GM19238 (cell line): ENCODE results near the gene NUDT21.

Experiments used
- DNase-seq: peaks from one replicate; pipeline ENCODE4 v3.0.0; 2011; ENCODE audit warnings: low spot score; ENCODE audit not compliant: insufficient read length

Gene NUDT21

GRCh38 chr16:56462064-56462796, 11.1 kb upstream of the NUDT21 start:
- DNase-seq, result no peak

DNA sequence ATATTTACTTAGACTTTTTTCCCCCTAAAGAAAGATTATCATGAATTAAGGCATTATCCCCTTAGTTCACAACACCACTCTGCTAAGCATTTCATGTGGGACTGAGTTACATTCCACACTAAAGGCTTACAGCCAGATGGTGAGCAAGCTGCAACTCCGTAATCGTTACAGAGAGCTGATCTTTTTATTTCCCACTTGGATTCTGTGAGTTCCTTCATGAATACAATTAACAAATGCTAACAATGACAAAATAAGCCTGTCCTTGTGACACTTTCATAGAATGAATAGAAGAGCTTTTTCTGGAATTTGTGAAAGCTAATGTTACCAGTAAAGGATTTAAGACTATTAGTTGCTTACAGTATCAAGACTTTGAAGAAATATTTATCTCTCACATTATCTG, 9.0 kb upstream of the NUDT21 start:
- no peak for DNase-seq

GRCh38 chr16:56457927-56458470, 6.9 kb upstream of the NUDT21 start:
- DNase-seq, result no peak

GRCh38 chr16:56451753-56452689, 889 bp upstream of the NUDT21 start:
- DNase-seq, result peak; percentile 36

GRCh38 chr16:56450275-56450985, 702 bp downstream of the NUDT21 start:
- DNase-seq, result no peak

GRCh38 chr16:56448005-56448404, 3.1 kb downstream of the NUDT21 start:
- DNase-seq, result no peak

GRCh38 chr16:56447286-56447685, 3.8 kb downstream of the NUDT21 start:
- no peak for DNase-seq

DNA sequence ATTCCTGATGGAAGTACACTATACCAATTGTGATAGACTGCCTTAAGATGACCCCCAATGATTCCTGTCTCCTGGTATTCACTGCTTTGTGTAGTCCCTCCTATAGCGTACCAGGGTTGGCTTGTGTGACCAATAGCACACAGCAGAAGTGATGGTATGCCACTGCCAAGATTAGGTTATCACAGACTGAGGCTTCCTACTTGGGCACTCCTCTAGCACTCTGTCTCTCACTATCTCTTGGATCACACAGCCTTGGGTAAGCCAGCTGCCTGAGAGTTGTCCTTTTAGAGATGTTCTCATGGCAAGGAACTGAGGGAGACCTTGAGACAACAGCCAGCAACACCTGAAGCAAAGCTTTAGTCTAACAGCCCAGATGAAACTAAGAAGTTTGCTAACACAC, 13.1 kb downstream of the NUDT21 start:
- DNase-seq, result no peak

DNA sequence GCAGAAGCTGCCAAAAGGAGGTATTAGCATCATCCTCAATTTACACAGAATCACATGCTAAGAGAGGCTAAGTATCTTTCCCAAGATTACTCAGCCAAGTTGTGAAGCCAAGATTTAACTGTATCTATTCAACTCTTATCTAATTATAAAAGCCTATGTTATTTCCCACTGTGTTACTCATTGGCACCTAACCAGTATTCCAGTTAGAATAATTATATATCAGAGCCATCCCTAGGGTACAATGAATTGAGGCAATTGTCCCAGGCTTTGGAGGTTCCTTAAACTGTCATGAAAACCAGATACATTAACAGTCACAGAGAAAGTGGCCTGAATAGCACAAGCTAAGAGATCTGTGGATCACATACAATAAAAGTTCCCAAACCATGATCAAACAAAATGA, 14.9 kb downstream of the NUDT21 start:
- DNase-seq, result no peak

GRCh38 chr16:56428091-56428490, 23.0 kb downstream of the NUDT21 start:
- DNase-seq, result no peak

GRCh38 chr16:56426585-56426984, 24.5 kb downstream of the NUDT21 start:
- no peak for DNase-seq

DNA sequence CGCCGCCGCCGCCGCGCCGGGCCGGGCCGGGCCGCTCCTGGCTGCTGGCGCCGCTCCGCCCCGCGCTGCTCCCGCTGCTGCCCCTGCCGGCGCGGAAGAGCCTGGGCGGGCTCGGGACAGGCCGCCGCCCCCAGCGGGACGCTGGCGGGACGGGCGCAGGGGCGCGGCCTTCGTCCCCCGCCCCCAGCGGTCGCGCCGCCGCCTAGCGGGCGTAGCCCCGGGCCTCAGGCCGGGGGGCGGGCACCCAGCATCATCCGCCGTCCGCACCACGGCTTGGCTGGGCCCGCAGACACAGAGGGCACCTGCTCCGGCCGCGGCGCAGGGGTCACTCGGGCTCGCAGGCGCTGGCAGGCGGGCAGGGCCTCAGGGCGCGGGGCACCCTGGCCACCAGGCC, 25.7 kb downstream of the NUDT21 start, which contains the start of gene AMFR:
TSS of gene AMFR (minus strand) at position 107 of the 394 bp plus-strand sequence. CDS start 218 bp downstream, outside the sequence.
- peak; percentile 77 for DNase-seq

DNA sequence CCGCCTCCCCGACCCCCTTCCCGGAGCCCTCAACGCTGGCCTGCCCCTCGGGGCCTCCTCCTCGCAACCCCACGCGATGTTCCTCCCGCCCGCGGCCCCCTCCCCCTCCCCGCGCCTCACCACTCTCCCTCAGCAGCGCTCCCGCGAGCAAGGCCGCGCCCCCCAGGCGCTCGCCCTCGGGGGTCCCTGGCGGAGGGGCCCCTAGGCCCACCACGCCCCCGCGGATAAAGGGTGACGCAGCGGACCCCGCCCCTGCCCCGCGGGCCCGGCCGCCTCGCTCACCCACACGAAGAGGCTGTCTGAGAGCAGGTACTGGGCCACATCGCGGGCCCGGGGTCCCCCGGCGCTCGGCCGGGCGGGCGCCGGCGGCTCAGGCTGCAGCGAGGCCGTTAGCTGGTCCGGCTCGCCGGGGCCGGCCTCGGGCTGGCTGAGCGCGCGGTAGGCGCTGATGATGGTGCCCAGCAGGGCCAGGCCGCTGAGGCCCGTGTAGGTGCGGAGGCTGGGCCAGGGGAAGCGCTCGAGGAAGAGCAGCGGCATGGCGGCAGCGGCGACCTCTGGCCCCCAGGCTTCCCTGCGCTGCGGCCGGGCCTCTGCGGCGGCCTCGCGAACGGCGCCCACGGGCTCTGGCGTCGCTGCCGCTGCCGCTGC, 26.2 kb downstream of the NUDT21 start:
- DNase-seq, result no peak

GRCh38 chr16:56424404-56424764, 26.7 kb downstream of the NUDT21 start:
- DNase-seq, result no peak

DNA sequence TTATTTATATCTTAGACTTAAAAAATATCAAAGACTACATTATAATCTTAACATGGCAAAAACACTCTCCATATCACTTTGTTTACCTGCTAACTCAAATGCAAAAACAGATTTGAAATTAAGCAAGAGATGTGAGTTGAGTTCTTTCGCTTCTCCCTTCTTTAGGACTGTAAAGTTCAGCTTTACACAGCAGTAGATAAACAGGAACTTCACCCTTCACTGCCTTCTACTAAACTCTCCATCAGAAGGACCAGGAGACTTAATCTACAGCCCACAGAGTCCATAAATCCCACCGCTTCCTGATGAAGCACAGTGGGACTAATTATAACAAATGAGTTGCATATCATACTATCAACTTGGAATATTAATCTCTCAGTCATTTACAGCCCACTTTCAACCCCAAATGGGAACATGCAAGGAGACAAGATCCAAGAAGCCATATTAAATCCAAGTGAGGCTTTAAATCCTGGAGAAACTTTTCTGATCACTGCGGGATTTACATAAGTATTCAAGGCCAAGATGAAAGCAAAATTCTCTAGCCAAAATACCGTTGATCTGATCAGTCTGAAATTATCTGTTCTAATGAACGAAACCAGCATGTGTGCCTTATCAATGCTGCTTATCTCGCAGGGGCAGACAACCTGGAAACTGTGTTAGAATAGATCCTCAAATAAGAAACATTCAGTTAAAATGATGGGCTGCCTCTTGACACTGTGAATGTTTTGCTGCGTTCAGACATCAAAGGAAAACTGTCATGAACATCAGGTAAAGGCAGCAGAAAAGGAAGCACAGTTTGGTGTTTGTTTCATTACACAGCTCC, 27.3 kb downstream of the NUDT21 start:
- DNase-seq, result no peak

- no peak for DNase-seq
These were observed 28.2 kb downstream of the NUDT21 start for GRCh38 chr16:56422896-56423441.

GRCh38 chr16:56421976-56422669, 29.0 kb downstream of the NUDT21 start:
- DNase-seq, result no peak

GRCh38 chr16:56421313-56421712, 29.8 kb downstream of the NUDT21 start:
- no peak for DNase-seq

DNA sequence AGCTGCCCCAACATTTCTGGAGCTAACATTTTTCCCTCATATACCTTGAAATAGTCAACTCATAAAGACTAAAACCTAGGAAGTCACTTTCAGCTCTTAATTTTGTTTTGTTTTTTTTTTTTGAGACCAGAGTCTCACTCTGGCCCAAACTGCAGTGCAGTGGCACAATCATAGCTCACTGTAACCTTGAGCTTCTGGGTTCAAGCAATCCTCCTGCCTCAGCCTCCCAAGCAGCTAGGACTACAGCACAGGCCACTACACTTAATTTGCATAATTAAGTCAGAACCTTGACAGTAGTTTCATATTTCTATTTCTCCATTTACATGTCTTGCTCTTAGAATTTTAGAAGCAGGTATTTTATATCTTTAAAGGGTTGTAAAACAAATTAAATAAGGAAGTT, 30.5 kb downstream of the NUDT21 start:
- DNase-seq, result no peak
